T-helper 2 cell (primary cell): ENCODE measurements around the gene ROBO3.
A peak's percentile ranks its signal among the peaks of the same experiment; 100 is the strongest.

Source experiments
- DNase-seq, 5 experiments: peaks; one replicate each; pipeline versions ENCODE4 v3.0.0 to v3.0.0-alpha.2; 2012 to 2022

ROBO3 gene

GRCh38 chr11:124920870-124921609 lies 55.8 kb downstream of the ROBO3 start:
- DNase-seq: peak in 4 of 5 experiments; percentile 50 to 75 (median 67)

GRCh38 chr11:124922831-124923230 lies 57.6 kb downstream of the ROBO3 start:
- DNase-seq: no peak

- no peak for DNase-seq
These were observed 58.1 kb downstream of the ROBO3 start for GRCh38 chr11:124923296-124923695.

GRCh38 chr11:124928942-124929665 lies 63.9 kb downstream of the ROBO3 start:
- DNase-seq: no peak

GRCh38 chr11:124930799-124931198 lies 65.6 kb downstream of the ROBO3 start:
- peak in 1 of 5 experiments; percentile 32 for DNase-seq
